HepG2 (cell line): ENCODE measurements around the gene GRK3.

Experiments used
- BRCA1 ChIP-seq: sonication (generic); formaldehyde crosslinking; IDR thresholded peaks from 2 replicates; pipeline ENCODE4 v1.4.0; 2020; ENCODE audit warnings: missing genetic modification reagents
- MYNN ChIP-seq: sonication (generic); formaldehyde crosslinking; IDR thresholded peaks from 2 replicates; pipeline ENCODE4 v1.4.0; 2020; ENCODE audit warnings: mild to moderate bottlenecking, low read depth, missing genetic modification reagents
- NCOA1 ChIP-seq: sonication (generic); formaldehyde crosslinking; IDR thresholded peaks from 2 replicates; pipeline ENCODE4 v1.9.0; 2021; ENCODE audit warnings: missing genetic modification reagents
- SMC3 ChIP-seq: IDR thresholded peaks from 2 replicates; pipeline ENCODE4 v1.6.1; 2011; ENCODE audit warnings: low read length, improper control_type of control experiment
- TAF1 ChIP-seq: sonication (generic); formaldehyde crosslinking; IDR thresholded peaks from 2 replicates; pipeline ENCODE4 v1.4.0; 2020; ENCODE audit warnings: missing genetic modification reagents
- ZSCAN29 ChIP-seq: sonication (generic); formaldehyde crosslinking; conservative IDR thresholded peaks from 2 replicates; pipeline ENCODE4 v1.4.0; 2020; ENCODE audit warnings: mild to moderate bottlenecking, missing genetic modification reagents

GRCh38 chr22:25765016-25765367, 200.5 kb downstream of the GRK3 start:
- TF ChIP-seq TAF1 (CRISPR knock-in tag) (no peak), BRCA1 (CRISPR knock-in tag) (no peak), ZSCAN29 (CRISPR knock-in tag) (no peak), SMC3 (no peak), NCOA1 (no peak), MYNN (CRISPR knock-in tag) (no peak)
